Transverse colon (tissue), 4 donors: ENCODE measurements around the gene SMG9.

Experiments used
- CTCF ChIP-seq, 5 experiments: fragments of 200-600 bp in 3 of 5; fragments of 450-650 bp in 2 of 5; sonication (generic) in 3 of 5; IDR thresholded peaks; 1 replicate in 2 of 5; 2 replicates in 3 of 5; pipeline ENCODE4 v1.5.1; 2016 to 2017; ENCODE audit warnings: antibody characterized with exemption in 5 of 5, inconsistent platforms in 3 of 5, mild to moderate bottlenecking in 2 of 5, moderate library complexity in 1 of 5
- EP300 ChIP-seq: sonication (generic); formaldehyde crosslinking; IDR thresholded peaks from one replicate; pipeline ENCODE4 v1.6.1; 2017; ENCODE audit warnings: antibody characterized with exemption, low read depth
- POLR2A ChIP-seq: fragments of 450-650 bp; IDR thresholded peaks from one replicate; pipeline ENCODE4 v1.6.1; 2016; ENCODE audit warnings: antibody characterized with exemption, mild to moderate bottlenecking, moderate library complexity
- POLR2AphosphoS5 ChIP-seq, 3 donors: sonication (generic); formaldehyde crosslinking; IDR thresholded peaks; one replicate each; pipeline ENCODE4 v1.6.1; 2016; ENCODE audit warnings: antibody characterized with exemption in 3 of 3

GRCh38 chr19:43747557-43748204 is 7.1 kb downstream of the SMG9 start:
- TF ChIP-seq CTCF (IDR thresholded peaks at IDR 0.05) = no peak
- TF ChIP-seq POLR2AphosphoS5 (IDR thresholded peaks at IDR 0.05) = no peak
- TF ChIP-seq POLR2A = no peak
- no peak for TF ChIP-seq EP300
